ENCODE results near the gene PKP3.

GRCh38 chr11:364991-365725 is 28.9 kb upstream of the PKP3 start:
- no peak for TF ChIP-seq CTCF (IDR thresholded peaks at IDR 0.05)
- TF ChIP-seq POLR2A (IDR thresholded peaks at IDR 0.05), result no peak
